Skin epidermis (tissue), 12 donors: ENCODE measurements around the gene ZC3H18.

Experiments used
- H3K27ac ChIP-seq, 21 experiments: fragments of 200-600 bp; sonication (generic) in 11 of 21; one replicate each; pipeline ENCODE4 v1.5.0; 2020; ENCODE audit warnings: mild to moderate bottlenecking in 3 of 21, inconsistent platforms in 2 of 21, moderate library complexity in 2 of 21
- H3K4me3 ChIP-seq, 7 experiments: fragments of 200-600 bp; sonication (generic) in 2 of 7; one replicate each; pipeline ENCODE4 v1.5.0; 2020; ENCODE audit warnings: inconsistent platforms in 2 of 7, mild to moderate bottlenecking in 2 of 7, moderate library complexity in 1 of 7

Gene ZC3H18

DNA sequence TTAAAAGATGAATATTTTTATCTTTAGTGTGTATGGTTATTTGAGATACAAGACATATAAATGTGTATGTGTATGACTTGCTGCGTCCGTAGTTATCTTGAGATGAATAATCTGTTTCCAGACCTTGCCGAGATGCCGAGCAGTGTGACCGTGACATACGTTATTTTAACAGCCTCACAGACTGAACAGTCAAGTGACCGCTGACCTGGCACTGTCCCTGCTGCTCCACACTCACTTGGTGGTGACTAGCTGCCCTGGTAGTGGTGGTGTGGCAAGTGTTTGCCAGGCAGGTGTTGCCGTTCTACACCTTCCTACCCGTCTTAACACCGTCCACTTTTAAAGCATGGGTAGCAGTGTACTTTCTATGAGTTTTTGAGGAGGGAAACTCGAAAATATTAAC, 5.0 kb downstream of the ZC3H18 start:
- H3K4me3 ChIP-seq = no peak overlapping the region
- no peak overlapping the region for H3K27ac ChIP-seq

- Histone ChIP-seq H3K4me3 (no peak overlapping the region), H3K27ac (no peak overlapping the region)
Measured at GRCh38 chr16:88576307-88576706, 6.1 kb downstream of the ZC3H18 start.

DNA sequence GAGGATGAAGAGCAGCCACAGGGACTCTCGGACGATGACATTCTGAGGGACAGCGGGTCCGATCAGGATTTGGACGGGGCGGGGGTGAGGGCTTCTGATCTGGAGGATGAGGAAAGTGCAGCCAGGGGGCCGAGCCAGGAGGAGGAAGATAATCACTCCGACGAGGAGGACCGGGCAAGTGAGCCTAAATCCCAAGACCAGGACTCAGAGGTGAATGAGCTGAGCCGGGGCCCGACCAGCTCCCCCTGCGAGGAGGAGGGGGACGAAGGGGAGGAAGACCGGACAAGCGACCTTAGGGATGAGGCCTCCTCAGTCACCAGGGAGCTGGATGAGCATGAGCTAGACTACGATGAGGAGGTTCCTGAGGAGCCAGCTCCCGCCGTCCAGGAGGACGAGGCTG, 7.0 kb downstream of the ZC3H18 start:
- H3K27ac ChIP-seq = no peak overlapping the region
- H3K4me3 ChIP-seq = no peak overlapping the region

DNA sequence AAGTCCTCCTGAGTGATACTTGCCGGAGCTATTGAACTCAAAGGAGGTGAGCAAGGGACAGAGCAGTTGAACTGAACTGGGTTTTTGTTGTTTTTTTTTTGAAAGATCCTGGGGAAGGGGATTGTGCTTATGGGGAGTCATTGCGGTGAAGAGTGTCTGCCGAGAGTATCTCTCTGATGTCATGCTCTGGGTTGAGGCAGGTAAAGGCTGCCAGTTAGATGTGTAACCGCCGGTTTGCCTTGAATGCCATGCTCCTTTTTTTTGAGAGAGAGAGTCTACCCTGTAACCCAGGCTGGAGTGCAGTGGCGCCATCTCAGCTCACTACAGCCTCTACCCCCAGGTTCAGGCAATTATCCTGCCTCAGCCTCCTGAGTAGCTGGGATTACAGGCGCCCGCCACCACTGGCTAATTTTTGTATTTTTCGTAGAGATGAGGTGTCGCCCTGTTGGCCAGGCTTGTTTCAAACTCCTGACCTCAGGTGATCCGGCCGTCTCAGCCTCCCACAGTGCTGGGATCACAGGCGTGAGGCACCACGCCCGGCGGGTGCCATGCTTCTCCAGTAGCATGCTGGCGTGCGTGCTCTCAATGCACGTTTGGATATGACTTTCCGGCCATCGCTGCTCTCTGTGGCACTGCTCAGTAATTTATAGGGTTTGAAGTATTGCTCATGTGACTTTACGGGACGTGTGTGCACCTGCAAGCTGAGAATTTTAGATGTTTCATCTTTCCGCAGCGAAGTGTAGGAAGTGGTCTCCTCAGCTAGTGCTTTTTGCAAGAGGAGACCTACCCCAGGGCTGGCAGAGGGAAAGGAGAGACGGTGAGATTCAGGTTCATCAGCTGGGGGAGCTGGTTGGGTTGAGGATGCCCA, 8.5 kb downstream of the ZC3H18 start:
- H3K27ac ChIP-seq = no peak overlapping the region
- no peak overlapping the region for H3K4me3 ChIP-seq

DNA sequence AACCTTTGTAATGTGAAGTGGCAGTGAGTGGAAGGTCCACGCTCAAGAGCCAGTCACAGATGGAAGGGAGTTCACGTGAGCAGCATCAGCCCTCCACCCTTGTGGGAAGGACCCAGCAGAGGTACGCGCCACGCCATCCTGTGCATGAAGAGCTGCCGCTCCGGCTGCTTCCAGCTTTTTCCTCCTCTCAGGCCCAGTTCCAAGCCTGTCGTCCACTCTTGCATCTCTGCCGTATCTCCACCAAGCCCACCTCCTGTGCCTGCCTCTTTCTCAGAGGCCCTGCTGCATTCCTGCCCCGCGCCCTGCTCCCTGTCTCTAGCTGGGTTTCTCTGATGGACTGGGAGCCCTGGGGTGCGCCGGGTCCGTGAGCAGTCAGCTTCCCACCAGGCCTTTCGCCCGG, 10.2 kb downstream of the ZC3H18 start:
- Histone ChIP-seq H3K27ac (no peak overlapping the region), H3K4me3 (no peak overlapping the region)

- H3K4me3 ChIP-seq = no peak overlapping the region
- no peak overlapping the region for H3K27ac ChIP-seq
Measured at GRCh38 chr16:88581033-88581432, 10.8 kb downstream of the ZC3H18 start.

GRCh38 chr16:88582912-88583575, 12.8 kb downstream of the ZC3H18 start:
- Histone ChIP-seq H3K27ac (peak overlapping the region in 1 of 21 experiments; percentile 0), H3K4me3 (no peak overlapping the region)

DNA sequence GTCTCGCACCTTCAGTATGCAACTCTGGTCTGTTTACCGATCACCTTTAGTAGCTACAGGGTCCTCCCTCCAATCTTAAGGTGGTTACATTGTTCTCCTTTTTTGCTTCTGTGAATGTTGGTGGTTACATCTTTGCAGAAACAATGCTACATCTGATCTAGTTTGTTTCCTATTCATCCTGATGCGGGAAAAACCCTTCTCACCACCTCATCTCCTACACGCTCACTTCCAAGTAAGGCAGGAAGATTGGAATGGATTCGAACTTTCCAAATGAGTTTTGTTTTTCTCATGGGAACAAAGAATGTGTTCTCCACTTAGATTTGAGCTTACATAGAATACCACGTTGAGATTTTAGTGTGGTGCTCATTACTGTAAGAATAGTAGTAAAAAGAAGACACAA, 14.5 kb downstream of the ZC3H18 start:
- H3K4me3 ChIP-seq = no peak overlapping the region

GRCh38 chr16:88585269-88585668, 15.1 kb downstream of the ZC3H18 start:
- Histone ChIP-seq H3K4me3 (no peak overlapping the region), H3K27ac (no peak overlapping the region)

More for the DNA sequence above, 14.5 kb downstream of the ZC3H18 start:
- H3K27ac ChIP-seq = no peak overlapping the region

DNA sequence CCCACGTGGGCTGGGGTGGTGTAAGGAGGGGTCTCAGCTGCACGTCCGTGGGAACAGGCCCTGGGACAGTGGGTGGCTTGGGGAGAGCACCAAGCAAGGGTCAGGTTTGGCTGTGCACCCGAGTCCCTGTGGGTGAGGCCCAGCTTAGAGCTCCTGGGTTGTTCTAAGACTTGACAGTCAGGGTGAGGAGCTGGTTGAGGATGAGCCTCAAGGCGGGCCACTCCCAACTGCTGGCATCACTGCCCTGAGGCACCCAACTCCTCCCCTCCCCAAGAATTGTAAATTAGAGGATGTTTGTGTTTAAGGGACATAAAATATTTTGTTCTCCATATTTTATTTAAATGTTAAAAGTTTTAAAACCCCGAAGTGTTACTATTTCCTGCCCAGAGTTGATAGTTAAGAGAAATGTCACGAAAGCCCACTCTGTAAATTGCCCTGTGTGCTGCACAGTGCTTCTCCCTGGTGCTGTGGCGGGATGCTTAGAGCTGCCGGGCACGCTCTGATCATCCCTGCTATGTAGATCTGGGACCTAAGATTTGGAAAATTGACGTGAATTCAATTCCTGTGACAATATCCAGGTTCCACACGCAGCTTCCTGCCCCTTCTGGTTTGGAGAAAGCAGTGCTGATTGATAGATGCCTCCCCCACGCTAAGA, 15.9 kb downstream of the ZC3H18 start:
- Histone ChIP-seq H3K27ac (no peak overlapping the region), H3K4me3 (no peak overlapping the region)

- H3K27ac ChIP-seq = peak overlapping the region in 8 of 21 experiments; percentile 6 to 77 (median 50)
- H3K4me3 ChIP-seq = no peak overlapping the region
Measured at GRCh38 chr16:88588148-88588547, 17.9 kb downstream of the ZC3H18 start.

GRCh38 chr16:88588754-88589153, 18.6 kb downstream of the ZC3H18 start:
- Histone ChIP-seq H3K4me3 (no peak overlapping the region), H3K27ac (peak overlapping the region in 9 of 21 experiments; percentile 6 to 77 (median 54))

DNA sequence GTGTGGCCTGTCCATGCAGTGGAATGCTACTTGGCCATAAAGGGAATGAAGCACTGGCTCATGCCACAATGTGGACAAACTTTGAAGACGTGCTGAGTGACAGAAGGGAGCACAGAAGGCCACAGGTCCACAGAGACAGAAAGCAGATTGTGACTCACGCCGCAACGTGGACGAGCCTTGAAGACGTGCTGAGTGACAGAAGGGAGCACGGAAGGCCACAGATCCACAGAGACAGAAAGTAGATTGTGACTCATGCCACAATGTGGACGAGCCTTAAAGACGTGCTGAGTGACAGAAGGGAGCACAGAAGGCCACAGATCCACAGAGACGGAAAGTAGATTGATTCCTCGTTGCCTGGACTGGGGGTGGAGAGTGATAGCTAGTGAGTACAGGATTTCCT, 19.2 kb downstream of the ZC3H18 start:
- Histone ChIP-seq H3K4me3 (no peak overlapping the region), H3K27ac (peak overlapping the region in 9 of 21 experiments; percentile 0 to 77 (median 34))

DNA sequence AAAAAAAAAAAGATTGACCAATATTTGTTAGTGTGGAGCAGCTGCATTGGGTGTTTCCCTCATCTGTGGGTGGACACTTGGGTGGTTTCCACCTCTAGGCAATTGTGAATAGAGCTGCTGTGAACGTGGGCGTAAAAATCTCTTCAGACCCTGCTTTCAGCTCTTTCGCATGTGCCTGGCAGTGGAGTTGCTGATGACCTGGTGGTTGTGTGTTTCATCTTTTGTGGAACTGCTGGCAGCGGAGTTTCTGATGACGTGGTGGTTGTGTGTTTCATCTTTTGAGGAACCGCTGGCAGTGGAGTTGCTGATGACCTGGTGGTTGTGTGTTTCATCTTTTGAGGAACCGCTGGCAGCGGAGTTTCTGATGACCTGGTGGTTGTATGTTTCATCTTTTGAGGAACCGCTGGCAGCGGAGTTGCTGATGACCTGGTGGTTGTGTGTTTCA, 21.4 kb downstream of the ZC3H18 start:
- Histone ChIP-seq H3K4me3 (no peak overlapping the region), H3K27ac (peak overlapping the region in 5 of 21 experiments; percentile 1 to 79 (median 19))

DNA sequence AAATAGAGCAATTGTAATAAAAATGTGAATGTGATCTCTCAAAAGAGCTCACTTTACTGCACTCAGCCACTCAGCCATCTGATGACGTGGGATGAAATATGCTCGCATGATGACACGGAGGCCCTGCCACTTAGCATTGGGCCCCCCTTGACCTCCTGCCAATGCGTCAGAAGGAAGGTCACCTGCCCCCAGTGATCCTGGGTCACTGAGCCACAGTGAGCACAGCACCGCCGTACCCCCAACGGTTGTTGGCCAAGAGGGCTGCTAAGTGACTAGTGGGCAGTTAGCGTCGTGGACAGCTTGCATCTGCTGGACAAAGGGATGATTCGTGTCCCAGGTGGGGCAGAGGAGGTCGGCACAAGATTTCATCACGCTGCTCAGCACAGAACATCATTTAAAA, 22.9 kb downstream of the ZC3H18 start:
- Histone ChIP-seq H3K27ac (no peak overlapping the region), H3K4me3 (no peak overlapping the region)

DNA sequence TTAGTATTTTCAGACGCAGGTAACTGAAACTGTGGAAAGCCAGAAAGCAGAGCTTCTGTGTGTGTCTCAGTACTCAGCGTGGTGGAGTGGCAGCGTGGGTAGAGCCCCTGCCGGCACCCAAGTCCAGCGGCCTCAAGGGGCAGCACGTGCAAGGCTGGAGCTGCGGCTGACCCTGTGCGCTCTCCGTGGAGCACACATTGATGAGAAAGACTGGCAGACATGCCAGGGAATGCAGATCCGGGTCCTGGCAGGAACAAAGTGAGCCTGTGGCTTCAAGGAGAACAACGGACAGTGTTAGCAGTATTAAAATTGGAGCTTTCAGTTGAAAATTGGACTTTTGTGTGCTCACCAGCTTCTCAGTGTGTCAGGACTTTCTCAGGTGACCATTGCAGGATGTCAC, 23.3 kb downstream of the ZC3H18 start:
- H3K4me3 ChIP-seq = no peak overlapping the region

DNA sequence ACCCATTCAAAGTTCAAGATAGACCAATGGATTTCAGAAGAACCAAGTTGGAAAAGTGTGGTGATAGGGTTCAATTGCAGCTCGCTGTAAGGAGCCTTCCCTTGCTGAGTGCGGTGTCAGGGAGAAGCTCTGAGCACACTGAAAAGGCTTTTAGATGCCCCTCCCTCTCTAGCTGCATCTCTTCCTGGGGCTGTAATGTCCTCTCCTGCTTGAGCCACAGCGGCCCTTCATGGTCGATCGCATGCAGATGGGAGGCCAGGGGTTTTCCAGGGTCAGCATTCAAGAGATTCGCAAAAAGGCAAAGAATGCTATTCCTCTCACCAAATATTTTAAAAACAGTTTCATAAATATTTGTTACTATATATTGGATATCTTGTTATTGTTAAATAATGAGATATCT, 23.7 kb downstream of the ZC3H18 start:
- Histone ChIP-seq H3K27ac (no peak overlapping the region), H3K4me3 (no peak overlapping the region)

More for the DNA sequence above, 23.3 kb downstream of the ZC3H18 start:
- no peak overlapping the region for H3K27ac ChIP-seq

DNA sequence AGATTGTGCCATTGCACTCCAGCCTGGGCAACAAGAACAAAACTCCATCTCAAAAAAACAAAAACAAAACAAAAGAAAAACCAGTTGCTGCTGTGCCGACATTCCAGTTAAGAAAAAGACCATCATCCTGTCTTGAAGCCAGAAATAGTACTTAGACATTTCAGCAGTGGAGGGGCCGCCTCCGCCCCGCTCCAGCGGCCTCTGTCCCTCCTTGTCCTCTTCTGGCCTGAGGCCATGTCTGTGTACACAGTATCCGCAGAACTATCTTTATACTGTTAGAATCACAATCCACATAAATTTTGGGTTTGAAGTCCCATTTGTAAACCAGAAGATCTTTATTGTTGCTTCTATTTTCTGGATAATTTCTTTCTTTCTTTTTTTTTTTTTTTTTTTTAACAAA, 24.9 kb downstream of the ZC3H18 start:
- no peak overlapping the region for H3K4me3 ChIP-seq
- H3K27ac ChIP-seq = no peak overlapping the region

DNA sequence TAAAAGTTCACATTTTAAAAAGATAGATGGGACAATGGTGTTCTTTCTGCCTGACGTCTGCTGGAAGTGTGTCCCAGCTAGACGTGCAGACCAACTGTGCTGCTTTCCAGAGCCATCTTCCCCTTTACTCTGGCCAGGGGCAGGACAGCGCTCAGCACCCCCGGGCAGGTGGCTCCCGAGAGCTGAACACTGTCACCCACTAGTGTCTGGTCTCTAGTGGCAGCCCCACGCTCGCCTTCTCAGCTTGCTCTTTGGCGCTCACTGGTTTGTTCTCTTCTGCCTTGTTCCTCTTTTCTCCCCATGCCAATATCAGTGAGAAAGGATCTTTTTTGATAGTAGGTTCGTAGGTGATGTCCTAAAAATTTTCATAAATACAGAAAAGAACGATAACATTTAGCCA, 25.7 kb downstream of the ZC3H18 start:
- Histone ChIP-seq H3K27ac (no peak overlapping the region), H3K4me3 (no peak overlapping the region)

DNA sequence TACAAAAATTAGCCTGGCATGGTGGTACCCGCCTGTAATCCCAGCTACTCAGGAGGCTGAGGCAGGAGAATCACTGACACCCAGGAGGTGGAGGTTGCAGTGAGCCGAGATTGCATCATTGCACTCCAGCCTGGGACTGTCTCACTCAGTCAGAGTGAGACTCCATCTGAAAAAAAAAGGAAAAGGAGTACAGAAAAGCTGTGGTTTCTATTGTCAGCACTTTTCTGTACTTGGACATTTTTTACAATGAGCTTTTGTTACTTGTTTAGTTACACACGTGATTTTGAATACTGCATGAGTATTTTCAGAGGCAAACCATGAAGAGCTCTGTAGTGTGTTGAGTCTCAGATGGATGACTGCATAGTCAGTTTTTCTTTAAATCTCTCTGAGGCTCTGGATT, 26.3 kb downstream of the ZC3H18 start:
- H3K27ac ChIP-seq = no peak overlapping the region

More for the DNA sequence above, 26.3 kb downstream of the ZC3H18 start:
- no peak overlapping the region for H3K4me3 ChIP-seq
